ENCODE measurements around the gene GCK.

Gene GCK

DNA sequence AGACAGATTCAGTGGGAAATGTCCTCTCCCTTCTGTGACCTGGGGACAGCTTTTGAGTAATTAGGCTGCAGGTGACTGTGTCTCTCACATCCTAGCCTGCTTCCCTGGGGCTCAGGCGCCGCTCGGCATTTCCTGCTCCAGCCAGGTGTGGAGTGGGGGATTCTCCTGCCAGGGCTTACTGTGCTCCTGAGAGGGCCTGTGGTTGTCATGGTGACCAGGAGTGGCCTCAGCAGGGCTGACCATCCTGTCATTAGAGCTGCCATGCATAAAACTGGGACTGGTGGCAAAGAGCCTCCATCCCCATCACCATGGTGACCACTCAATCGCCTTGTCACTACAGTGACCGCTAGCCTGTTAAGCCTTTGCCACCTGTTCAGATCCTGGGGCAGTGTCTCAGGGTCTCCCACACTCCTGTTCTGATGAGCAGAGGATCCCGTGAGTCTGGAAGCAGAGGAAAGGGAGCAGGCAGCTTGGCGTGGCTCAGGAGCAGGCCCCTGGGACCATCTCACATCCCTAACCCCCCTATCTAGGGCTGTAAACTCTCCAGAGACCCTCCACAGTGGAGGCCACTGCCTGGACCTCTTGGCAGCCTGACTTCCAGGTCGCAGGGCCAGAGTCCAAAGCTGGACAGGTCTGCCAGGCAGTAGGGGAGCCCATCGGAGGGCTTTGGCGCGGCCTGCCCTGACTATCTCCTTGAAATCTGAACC lies at the start of gene GCK:
Gene GCK, minus strand, starts transcription at position 154 of the 707 bp plus-strand sequence. CDS start 486 bp downstream, outside the sequence.
- peak; percentile 91 to 100 (median 95) for DNase-seq

DNA sequence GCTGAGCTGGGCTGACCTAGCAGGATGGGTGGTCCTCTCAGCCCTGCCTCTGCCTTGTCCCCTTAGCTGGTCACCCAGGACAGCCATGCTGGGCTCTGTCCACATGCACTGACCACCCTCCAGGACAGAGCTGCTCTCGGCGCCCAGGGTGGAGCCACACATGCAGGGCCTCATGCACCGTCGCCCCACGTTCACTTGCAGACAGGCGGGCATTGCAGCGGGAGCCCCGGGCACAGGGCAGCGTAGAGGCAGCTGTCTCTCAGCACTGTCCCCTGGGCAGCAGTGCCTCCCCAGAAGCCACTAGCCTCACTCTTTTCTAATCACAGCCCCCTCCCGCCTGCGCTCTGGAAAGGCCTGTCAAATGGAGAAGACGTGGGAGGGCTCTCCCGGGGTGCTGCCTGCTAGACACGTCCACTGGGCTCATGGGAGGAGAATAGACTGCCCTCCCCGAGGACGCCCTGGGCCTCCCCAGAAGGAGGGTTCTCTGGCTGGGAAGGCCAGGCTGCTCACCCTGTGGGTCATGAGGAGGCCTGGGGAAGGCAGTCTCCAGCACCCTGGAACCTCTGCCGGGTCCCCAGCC lies 49.0 kb upstream of the GCK start:
- DNase-seq, result no peak

DNA sequence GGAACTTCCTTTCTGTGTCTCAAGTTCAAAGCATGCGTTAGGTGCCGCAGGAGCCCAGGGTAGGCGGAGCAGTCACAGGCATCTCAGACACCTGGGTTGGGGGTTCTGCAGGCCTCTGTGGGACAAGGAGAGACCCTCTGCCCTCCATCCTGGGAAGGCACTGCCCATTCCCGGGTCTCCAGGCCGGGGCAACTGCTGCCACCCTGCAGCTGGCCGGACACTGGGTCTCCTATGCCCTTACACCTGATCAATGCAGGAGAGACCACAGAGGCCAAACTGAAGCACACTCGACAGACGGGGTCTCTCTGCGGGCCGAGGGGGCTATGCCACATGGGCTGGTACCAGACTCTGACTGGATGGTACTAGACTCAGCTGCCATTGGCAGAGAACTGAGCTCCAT lies 48.5 kb upstream of the GCK start:
- no peak for DNase-seq

DNA sequence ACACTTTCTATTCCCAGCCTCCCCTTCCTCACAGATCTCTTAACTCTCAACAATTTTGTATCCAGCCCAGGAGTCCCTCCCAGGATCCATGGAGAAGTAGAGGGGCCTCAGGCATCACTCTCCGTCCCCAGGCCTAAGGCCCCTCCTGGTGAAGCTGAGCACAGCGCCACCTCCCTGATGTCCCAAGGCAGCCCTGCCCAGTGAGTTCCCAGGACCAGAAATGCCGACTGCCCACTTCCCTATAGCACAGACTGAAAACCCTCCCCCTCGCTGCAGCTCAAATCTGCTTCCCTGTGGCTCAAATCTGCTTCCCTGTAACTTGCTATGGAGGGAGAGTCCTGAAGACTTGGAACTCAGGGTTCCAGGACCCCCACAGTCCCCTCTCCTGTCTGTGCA lies 47.1 kb upstream of the GCK start:
- DNase-seq, result no peak

DNA sequence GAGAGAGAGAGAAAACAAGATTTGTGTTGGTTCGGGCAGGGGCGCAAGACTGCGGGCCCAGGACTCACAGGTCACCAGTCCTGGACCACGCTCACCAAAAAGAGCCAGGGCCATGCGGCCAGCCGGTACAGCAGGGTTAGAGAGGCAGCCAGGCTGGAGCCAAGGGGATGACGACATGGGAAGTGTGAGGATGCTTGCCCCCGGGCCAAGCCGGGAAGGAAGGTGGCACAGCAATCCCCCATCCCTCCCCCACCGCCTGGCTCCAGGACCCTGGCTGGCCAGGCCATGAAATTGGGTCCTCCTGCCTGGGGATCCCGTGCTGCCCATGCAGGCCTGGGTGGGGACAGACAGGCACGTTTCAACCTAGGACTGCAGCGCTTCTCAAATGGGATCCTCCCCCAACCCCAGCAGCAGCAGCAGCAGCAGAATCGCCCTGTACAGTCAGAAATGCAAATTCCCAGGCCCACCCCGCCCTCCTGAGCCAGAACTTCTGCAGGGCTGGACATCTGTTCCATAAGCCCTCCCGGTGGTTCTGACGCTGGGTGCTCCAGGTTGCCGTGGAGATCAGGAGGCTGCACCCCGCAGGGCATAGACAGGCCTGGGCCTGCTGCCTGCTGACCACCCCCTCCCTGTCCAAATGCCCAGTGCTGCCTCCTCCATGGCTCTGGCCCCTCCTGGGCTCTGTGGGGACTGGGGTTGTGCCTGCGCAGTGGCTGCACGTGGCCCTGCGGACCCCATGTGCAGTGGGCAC lies 46.5 kb upstream of the GCK start:
- peak in 2 of 3 experiments; percentile 85 to 94 for DNase-seq

DNA sequence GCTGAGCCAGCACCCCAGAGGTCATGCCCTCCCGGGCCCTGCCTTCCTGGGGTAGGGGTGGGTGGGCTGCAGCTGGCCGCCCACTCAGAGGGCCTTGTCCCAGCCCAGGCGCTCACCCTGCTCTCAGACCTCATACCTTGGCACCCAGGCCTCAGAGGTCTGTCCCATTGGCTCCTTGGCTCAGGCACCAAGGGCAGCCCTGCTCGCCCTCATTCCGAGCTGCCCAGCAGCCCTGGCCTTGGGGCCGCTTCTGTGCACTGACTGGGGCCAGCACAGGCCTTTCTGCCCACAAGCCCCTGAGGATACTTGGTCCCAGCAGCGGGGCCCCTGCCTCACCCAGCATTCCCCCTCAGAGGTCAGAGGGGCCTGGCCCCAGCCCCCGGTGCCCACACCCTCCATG lies 45.8 kb upstream of the GCK start:
- DNase-seq, result no peak

DNA sequence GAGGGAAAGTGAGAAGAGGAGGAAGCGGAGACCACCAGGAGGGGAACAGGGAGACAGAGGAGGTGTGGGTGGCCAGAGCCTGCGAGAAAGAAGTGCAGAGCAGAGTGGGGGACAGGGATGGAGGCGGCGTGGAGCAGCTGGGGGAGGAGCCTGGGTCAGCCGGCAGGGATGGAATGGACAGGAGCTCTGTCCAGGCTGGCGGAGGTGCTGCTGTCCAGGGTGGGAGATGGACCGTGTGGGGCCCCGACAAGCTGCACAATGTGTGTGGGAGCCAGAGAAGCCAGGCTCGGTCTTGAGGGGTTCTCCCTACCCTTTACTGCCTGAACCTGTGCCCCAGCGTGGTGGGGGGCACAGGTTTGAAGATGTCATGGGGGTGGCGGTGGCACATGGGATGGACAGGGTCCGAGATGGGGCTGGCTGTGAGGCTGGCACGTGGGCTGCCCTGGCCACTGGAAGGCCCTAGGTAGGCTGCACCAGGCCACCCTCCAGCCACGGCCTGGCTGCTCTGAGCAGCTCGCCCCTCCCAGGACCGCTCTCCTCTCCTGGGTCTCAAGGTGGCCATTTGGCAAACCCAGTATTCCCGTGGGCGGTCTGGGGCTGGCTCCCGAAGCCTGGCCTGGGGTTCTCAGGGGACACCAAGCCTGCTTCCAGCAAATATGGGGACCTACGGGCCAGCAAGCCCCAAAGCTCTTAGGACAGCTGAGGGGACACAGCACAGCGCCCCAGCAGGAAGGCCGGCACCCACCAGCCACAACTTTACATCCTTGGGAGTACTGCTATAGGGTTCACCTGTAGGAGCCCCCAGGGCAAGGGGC lies 43.9 kb upstream of the GCK start:
- no peak for DNase-seq

DNA sequence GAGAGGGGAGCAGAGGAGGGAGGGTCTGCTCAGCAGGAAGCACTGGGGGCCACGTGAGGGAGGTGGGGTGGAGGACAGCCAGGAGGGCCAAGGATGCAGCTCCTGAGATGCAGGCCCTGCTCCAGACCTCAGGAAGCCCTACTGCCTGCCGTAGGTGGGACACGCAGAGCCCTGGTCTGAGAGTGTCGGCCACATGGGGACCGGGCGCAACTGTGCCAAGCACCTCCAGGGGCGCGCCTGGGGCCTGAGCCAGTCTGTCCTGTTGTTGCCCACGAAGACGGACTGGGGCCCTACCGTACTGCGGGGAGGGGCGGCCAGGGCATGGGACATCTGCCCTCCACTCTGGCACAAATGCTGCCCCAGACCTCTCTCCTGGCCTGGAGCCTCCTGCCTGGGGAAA lies 43.2 kb upstream of the GCK start:
- DNase-seq, result no peak

DNA sequence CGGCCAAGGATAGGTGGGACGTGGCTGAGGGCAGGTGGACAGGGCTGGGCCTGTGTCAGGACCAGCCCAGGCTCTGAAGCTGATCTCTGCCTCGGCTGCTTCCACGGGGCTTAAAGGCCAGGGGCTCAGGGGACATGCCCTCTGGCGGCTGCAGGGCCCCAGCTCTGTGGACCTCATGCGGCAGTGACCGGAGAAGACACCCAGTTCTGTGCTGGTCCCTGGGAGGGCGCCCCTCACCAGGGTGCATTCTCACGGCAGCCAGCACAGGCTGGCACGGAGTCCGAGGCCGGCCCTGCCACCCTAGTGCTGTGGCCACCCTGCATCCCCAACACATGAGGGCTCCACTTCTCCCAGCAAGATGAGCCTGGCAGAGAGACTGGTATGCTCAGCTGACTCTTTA lies 41.8 kb upstream of the GCK start:
- no peak for DNase-seq

DNA sequence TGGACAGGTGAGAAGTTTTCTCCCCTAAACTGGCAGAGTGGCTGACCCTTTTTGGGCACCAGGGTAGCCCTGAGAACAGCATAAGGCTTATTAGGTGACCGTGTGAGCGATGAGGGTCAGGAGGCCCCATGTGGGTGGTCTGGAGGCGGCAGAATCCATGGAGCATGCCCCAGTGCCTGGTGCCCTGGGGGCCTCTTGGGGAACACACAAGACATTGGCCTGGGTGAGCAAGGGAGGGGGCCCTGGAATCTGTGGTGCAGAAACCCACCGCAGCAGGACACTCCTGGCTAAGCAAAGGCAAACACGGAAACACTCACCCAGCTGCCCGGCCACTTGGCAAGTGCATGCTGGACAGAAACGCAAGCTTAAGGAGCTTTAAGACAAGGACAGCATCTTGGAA lies 41.0 kb upstream of the GCK start:
- no peak for DNase-seq

DNA sequence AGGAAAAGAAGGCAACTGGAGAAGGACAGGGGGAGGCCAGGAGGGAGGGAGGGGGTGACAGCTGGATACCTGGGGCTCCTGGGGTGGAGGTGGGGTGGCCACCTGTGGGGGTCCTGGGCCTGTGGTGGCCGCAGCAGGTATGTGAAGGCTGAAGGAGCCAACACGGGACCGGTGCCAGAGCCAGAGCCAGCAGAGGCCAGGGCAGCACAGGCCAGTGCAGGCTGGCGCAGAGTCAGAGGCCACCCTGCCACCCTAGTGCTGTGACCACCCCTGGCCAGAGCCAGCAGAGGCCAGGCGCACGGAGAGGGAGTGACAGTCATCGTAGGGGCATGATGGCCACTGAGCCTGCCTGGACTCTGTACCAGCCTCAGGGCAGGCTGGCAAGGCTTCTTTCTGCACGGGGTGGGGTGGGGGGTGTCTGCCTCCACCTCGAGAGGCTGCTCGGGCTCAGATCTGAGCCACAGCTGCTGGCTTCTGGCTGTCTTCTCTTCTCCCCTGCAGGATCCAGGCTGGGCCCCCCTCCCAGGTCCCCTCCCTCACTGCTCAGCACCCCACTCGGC lies 40.4 kb upstream of the GCK start:
- DNase-seq, result no peak

DNA sequence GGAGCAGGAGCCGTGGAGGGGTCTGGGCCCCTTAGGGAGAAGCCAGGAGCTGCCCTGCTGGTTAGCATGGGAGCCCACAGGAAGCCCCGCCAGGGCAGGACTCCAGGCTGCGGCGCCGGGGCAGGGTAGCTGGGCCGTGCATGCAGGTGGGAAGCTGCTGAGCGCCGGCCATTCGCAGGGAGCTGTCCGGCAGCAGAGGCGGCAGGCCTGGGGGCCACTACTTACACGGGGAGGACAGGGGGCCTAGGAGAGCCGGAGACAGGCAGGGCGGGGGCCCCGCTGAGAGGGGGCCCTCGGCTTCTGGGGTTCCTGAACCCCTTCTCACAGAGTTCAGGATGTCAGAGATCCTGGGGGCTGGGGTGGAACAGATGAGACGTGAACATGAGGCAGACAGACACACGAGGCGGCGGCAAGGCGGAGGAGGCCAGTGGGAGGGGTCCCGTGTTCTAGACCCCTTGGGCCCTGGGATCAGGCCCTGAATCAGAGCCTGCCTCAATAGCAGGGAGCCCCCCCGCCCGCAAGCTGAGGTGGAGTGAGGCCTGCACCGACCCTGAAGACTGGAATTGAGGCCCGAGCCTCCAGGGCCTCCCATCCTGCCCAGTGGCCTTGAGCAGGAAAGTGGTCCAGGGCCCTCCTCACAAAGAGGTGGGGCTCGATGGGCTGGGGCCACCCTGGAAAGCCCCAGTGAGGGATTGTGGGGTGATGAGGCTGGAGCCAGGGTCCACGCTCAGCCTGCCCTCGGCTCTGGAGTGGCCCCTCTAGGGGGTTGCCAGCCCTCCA lies 39.5 kb upstream of the GCK start:
- DNase-seq, result no peak

DNA sequence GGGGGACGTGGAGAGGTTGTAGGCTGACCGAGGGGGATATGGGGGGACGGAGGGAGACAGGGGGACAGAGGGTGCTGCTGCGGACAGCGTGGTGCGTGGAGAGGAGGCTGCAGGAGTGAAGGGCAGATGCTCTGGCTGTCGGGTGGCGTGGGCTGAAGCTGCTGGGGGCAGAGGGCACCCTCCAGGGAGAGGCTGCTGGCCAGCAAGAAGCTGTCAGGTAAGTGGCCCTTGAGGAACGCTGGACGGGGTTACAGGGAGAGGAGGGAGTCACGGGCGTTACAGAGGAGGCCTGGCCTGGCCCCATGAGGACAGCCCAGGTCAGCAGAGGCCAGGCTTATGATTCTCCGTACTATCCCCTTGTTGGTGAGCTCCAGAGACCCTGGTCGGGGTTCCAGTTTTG lies 38.7 kb upstream of the GCK start:
- DNase-seq, result no peak

DNA sequence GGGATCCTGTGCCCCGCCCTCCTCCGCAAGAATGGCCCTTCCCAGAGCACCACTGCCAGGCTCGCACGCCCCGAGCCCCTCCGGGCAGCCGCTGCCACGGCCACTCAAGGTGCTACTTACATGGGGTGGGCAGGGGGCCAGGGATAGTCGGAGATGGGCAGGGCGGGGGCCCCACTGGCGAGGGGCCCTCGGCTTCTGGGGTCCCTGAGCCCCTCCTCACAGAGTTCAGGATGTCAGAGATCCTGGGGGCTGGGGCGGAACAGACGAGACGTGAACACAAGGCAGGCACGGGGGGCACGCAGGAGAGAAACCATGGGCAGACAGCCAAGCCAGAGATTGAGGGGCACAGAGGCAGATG lies 37.1 kb upstream of the GCK start:
- DNase-seq, result no peak

DNA sequence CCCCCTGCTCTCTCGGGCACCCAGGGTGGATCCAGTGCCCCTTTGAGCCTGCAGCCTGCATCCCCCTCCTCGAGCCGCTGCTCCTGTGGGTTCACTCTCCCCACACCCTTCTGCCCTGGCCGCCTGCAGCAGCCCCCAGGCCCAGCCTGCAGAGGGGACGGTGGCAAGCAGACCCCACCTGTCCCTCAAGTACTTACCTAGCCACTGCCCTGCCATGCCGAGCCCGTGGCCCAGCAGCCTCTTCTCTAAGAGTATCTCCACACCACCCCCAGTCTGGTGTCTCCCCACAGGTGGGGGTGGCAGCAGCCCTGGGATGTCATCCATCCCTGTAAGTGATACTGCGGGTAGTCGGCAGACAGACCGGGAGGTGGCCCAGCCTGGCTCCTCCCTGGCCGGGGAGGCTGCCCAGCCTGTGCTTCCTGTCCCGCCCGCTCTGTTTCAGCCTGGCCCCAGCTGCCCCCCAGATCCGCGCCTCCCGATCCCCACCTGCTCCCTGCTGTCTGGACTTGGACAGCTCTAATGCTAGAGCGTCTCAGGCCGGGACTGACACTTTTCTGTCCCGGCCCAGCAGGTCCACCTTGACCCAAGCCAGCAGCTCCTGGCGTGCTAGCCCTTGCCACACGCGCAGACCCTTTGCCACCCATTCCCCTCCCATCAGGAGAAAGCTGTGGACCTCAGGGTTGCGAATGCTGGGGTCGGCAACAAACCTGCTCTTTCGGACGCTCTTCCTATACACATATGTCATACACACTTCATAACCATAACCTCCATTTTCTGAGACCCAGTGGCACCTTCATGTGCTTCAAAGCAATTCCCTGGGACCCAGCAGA lies 36.5 kb upstream of the GCK start:
- no peak for DNase-seq

DNA sequence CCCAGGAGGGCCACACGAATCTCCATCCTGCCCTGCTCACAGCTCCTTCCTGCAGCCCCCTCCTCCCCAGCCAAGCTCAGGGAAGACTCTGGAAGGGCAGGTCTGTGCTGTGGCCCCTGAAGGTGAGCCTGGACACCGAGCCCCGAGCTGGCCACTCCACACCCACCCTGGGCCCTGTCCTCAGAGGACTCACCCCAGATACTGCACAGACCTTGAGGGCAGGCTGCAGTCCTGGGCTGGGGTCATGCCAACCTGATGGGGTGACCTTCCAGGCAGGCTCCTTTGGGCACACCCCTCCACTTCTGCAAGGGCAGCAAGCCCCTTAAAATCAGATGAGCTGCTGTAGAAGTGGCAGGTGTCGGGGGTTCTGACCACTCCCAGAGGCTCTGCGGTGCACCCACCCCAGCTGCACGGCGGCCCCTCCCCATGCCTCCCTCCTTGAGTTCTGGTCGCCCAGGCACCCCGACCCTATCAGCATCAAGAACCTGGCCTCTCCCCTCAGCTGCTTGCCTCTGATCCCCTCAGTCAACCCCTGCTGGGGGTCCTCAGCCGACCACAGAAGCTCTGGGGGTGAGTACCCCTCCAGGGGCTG lies 35.8 kb upstream of the GCK start:
- no peak for DNase-seq

DNA sequence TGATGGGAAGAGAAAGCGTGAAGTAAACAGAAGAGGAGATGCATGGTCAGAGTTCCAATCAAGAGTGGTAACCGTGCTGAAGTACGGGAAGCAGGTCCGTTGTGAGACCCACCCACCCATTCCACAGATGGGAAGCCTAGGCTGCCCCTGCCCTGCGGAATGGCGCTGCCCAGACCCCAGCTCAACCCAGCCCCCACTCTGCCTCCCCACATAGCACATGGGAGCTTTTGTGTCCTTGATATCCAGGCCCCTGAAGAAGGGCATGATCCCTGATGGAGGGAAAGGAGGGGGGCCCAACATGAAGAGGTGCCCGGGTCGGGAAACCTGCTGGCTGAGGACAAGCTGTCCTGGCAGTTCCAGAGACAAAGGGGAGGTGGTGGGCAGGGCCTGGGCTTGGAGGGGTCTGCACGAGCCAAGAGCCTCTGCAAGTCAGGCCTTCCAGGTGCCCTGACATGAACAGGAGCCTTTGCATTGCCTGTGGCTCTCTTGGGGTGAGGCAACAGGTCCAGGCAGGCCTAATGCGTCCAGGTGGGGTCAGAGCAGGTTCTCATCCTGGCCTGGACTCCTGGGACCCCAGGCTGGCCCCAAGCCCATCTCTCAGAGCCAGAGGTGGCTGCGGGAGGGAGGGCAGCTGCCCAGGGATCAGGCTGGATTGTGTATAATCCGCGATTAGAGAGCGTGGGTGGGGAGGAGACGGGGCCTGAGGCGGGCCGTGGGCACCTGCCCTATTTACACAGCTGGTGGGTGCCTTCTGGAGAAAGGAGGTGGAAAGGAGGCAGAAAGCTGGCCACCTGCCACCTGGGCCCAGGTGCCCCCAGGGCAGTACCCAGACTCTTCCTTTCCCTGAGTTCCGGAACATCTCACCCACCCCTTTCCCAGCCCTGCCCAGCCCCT lies 35.1 kb upstream of the GCK start:
- DNase-seq, result peak in 2 of 3 experiments; percentile 85 to 94

DNA sequence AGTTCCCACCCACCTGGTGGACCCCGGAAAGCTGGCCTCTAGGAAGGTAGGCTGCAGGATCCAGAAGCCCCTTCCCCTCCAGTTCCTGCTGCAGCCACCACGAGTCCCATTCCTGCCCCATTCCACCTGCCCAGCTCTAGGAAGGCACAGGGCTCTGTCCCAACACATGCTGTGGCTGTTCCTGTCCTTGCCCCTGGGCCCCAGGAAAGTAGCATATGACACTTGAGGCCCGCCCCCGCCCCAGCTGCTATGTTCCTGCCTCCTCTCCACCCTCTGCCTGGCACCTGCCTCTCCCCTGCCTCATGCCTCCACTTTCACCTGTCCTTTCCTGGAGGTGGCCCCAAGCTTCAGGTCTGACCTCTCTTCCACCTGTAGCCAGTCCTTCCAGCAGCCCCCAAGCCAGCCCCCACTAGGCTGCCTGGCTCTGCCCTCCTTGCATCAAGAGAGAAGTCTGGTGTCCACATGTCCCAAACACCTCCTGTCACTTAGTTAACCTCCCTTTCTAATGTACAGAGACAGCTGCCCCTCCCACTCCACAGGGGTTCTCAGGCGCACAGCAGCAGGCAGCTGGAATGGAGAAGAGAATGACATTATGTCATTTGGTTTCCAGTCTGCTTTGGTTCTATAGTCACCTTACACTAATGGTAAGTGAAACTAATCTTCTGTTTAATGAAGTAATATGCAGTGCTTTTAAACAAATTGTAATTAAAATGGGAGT lies 34.3 kb upstream of the GCK start:
- peak; percentile 16 to 88 (median 75) for DNase-seq

DNA sequence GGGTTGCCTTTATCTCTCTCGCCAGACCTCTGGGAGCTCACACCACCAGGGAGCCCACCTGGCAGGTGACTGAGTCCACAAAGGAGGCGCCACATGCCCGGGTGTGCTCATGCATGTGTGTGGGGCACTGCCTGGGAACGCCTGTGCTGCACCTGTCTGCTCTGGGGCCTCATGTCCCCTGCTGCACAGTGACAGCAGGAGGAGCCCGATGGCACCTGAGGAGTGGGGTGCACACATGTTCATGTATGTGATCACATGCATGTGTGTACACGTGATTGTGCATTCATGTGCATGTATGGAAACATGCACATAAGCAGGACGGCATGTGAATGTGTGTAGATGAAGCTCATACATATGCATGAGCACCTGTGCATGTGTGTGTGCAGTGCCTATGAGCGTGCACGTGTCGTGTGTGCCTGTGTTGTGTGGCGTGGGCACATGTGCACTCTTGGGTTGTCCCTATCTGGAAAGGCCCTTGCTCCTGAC lies 33.6 kb upstream of the GCK start:
- peak in 2 of 3 experiments; percentile 35 to 58 for DNase-seq
